Breast epithelium (tissue), 3 donors: ENCODE results near the gene AMZ1.

Source experiments
- CTCF ChIP-seq, 3 donors: fragments of 450-650 bp; IDR thresholded peaks; one replicate each; pipeline ENCODE4 v1.5.1; 2016 to 2017; ENCODE audit warnings: antibody characterized with exemption in 3 of 3, mild to moderate bottlenecking in 3 of 3, moderate library complexity in 3 of 3
- POLR2A ChIP-seq: fragments of 450-650 bp; IDR thresholded peaks from one replicate; pipeline ENCODE4 v1.6.1; 2016; ENCODE audit warnings: antibody characterized with exemption, mild to moderate bottlenecking, moderate library complexity

GRCh38 chr7:2757361-2757903 is 69.4 kb downstream of the AMZ1 start:
- no peak for TF ChIP-seq CTCF (IDR thresholded peaks at IDR 0.05)
- TF ChIP-seq POLR2A, result no peak
